ENCODE results near the gene LRIT3.

GRCh38 chr4:109850601-109851000 lies 2.7 kb downstream of the LRIT3 start:
- no peak for TF ChIP-seq CTCF (IDR thresholded peaks at IDR 0.05; ENCODE audit: low read depth, low read length, poor library complexity, severe bottlenecking)
- no peak for TF ChIP-seq EZH2phosphoT487 (IDR thresholded peaks at IDR 0.05; ENCODE audit: borderline replicate concordance, low read length)
